Fibroblast of skin of back (primary cell): Measurements from ENCODE around the gene TMEM129.
"Not testable (repeated sequence)": the region's sequence is repeated elsewhere in the genome, so short reads cannot be mapped to it uniquely, and the experiment has no call there.

Source experiments
- DNase-seq: peaks from one replicate; pipeline ENCODE4 v3.0.0-alpha.2; 2013

Gene TMEM129

DNA sequence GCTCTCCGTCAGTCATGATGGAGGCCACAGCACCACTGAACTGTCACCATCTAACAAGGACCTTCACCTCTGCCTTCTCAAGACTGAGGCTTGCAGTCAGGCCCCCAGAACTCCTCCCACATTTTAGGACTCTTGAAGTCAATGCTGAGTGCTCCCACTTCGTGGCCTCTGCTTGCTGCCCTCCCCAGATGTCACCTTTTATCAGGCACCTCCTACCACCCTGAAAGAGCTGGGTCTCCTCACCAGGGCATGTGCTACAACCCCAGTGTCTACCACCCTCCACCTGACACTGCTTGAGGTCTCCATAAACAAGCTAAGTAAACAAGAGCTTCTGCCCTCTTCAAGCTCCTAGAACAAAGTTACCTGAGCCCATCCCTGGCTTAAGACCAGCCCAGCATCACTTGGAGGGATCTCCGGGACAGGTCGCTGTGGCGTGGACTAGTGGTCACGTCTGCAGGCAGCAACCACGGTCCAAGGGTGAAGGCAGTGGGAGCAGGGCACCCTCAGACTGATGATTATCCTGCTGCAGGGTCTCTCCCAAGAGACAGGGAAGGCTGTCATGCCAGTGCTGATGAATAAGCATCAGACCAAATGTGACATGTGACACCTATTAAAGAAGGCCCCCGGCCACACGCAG, 29.3 kb downstream of the TMEM129 start:
- no peak for DNase-seq

DNA sequence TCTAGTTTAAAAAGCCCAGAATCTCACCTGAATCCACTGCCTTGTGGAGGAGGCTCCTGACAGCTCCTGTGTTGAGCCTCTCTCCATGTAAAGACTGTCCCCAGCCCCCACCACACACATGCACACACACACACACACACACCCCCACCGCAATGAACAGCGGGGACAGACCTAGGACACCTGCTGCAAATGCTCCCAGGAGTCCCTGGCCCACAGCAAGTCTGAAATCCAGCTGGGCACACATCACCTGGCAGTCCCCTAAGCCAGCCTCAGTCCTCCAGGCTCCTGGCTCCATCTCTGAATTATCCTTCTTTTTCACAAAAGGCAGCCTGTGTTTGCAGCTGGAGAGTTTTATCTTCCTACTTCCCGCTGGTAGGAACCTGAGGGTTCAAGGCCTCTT, 30.4 kb downstream of the TMEM129 start:
- no peak for DNase-seq

- DNase-seq: no peak
These were observed 34.6 kb downstream of the TMEM129 start for GRCh38 chr4:1686440-1687036.

DNA sequence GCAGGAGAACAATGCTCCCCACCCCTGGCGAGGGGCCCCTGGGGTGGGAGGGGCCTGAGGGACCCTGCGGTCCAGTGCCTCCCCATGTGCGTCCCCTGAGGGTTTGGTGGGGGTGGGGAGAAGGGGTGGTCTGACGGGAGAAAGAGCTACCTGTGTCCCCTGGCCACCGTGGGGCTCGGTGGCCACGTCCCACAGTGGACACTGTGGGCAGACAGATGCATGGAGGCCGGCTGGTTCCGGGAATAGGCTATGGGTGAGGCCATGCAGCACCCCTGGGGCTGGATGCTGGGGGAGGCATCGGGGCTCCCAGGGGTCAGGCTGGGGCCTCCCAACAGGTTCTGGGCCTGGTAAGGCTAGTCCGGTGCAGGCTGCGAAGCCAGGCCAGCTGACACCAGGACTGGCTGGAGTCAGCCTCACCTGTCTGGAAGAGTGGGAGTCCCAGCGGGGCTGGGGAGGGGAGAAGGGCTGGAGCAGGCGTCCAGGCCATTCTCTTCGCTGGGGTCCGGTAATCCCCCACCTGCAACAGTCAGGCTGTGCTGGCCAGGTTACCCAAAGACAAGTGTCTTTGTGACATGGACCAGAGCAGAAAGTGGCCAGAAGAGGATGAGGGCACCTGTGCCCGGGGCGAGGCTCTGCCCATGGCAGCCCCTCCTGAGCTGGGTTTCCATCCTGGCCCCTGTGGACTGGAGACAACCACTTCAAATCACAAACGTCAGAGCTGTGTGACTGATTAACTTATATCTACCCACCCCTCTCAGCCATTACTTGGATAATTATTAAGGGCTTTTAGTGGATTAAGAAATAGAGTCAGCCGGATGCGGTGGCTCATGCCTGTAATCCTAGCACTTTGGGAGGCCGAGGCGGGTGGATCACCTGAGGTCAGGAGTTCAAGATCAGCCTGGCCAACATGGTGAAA, 35.6 kb downstream of the TMEM129 start:
- DNase-seq: no peak

- DNase-seq: no peak
These were observed 36.5 kb downstream of the TMEM129 start for GRCh38 chr4:1684506-1685234.

GRCh38 chr4:1683736-1684505, 37.2 kb downstream of the TMEM129 start, which contains the start of gene FAM53A:
Gene FAM53A, minus strand, starts transcription at chr4:1684313. Its CDS starts 15,572 bp downstream, at chr4:1668741.
- peak; percentile 87 for DNase-seq

- DNase-seq: peak; percentile 86
These were observed 37.8 kb downstream of the TMEM129 start for GRCh38 chr4:1683261-1683735.

DNA sequence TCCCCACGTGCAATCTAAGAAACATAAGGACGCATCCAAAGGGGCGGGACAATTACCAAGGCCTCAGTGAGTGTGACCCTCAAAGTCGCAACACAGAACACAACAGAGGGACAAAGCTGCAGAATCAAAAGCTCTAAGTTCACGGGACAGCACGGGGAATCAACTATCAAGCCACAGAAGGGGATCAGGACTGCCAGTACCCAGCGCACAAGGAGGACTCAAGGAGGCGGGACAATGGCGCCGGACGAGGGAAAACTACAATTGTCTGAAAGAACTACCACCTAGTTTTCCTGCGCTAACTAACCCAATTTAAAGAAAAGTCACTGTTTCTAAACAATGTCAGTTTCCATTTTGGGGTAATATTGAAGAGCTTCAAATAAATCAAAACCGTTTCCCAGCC, 38.3 kb downstream of the TMEM129 start:
- no peak for DNase-seq

DNA sequence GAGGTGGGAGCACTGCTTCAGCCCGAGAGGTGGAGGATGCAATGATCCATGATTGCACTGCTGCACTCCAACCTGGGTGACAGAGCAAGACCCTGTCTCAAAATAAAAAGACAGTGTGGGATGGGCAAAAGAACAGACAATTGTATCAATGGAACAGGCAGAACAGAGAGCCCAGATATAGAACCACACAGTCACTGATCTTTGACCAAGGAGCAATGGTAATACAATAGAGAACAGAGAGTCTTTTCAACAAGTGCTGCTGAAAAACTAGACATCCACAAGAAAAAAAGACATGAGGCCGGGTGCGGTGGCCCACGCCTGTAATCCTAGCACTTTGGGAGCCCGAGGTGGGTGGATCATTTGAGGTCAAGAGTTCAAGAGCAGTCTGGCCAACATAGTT, 42.9 kb downstream of the TMEM129 start:
- no peak for DNase-seq

GRCh38 chr4:1676605-1677525, 44.3 kb downstream of the TMEM129 start:
- DNase-seq: no peak

- DNase-seq: no peak
These were observed 45.4 kb downstream of the TMEM129 start for GRCh38 chr4:1675802-1676137.

GRCh38 chr4:1675136-1675801, 45.9 kb downstream of the TMEM129 start:
- no peak for DNase-seq

DNA sequence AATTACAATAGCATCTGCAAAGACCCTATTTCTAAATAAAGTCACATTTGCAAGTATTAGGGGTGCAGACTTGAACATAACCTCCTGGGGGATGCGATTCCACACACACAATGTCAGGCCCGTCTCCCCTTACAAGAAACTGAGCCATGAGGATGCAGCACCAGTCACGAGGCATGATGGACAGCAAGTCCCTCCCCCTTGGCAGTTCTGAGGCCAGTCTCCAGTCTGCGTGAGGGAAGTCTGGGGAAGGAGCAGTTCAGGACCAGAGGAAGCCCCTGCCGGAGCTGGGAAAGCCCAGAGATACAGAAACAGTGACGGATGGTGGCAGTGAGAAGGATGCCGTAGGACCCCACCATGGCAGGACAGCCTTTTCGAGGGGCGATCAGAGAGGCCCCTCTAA, 46.4 kb downstream of the TMEM129 start:
- DNase-seq: no peak

DNA sequence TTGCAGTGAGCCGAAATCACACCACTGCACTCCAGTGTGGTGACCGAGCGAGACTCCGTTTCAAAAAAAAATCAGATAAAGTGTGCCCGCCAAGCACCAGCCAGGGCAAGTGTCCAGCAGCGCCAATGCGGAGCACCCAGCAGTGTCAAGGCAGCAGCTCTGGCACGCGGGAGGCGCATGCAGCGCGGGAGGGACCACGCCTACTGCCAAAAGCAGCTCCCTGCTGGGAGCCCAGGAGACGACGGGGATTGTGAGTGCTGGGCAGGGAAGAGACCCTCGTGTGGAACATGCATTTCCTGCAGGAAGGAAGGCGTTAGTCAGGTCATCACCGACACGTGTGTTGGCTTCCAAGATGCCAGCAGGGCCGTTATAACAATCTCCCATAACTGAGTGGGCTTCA, 47.5 kb downstream of the TMEM129 start:
- no peak for DNase-seq

GRCh38 chr4:1671011-1671410, 50.1 kb downstream of the TMEM129 start:
- not testable (repeated sequence) for DNase-seq

- DNase-seq: no peak
These were observed 50.8 kb downstream of the TMEM129 start for GRCh38 chr4:1670279-1670678.

DNA sequence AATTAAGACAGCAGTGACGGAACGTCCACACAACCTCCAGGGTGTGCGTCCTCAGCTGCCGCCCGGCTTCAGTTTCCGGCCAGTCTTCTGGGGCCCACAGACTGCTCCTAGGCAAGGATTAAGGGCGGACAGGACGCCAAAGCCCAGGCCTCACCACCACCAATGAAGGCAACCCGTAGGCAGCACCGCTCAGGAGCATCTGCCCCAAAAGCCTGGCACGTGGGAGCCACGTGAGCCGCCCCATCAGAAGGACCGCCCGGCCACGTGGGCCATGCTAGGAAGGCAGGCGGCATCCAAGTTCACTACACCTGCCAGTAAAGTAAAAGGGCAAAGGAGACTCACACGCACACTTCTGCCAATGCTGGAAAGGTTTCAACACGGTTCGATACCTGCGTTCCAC, 51.3 kb downstream of the TMEM129 start:
- no peak for DNase-seq

DNA sequence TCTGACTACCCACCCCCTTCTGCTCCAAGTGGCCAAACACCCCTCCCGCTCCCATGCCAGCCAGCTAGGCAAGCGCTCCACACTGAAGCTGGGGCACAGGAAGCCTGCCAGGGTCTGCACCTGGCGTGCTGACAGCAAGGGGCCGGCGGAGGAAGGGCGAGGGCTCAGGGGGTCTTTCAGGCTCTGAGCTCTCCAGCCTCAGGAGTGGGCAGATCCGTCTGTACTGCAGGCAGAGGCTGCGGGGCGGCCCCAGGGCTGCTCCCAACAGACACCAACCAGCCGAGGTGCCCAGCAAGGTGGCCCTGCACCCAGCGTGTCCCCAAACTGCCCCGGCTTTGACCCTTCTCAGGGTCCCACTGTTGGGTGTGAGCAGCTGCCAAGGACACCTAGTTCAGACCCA, 51.9 kb downstream of the TMEM129 start:
- no peak for DNase-seq

DNA sequence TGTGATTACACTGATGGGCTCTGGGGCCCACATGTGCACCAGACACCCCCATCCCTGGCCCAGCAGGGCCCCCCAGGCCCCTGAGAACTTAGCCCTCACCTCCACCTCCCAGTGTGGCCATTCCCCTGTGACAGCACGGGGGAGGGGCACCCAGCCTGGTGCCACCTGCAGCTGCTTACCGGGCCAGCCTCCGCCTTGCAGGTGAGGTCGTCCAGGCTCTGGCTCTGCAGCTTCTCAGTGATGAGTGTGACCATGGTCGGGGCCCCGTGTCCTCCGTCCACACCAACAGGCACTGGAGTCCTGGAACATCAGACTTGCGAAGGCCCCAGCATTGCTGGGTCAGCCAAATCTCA, 52.7 kb downstream of the TMEM129 start:
- DNase-seq: no peak

GRCh38 chr4:1667273-1667672, 53.9 kb downstream of the TMEM129 start:
- no peak for DNase-seq
